GM12878 (cell line): ENCODE results near the gene TUT1. TPM values are rescaled to one million over a fixed set of nuclear protein-coding genes. Genes with fewer than 3 reads are reported as not detected.
A peak's percentile ranks its signal among the peaks of the same experiment; 100 is the strongest.

Experiments used
- ATAC-seq: fragments of 200-7000 bp; cut with Tn5 transposase; 3 replicates; pipeline ENCODE4 v1.9.1; 2020; ENCODE audit warnings: mild to moderate bottlenecking, moderate library complexity
- BruUV-seq: library from RNA; stranded (reverse); fragments of 400-500 nt; replicated peaks from 2 replicates; lab custom pipeline; 2021; lab: Mats Ljungman, UMichigan
- CTCF ChIA-PET: fragments of 300-600 bp; sonication (Branson Sonifier 250); formaldehyde crosslinking; extraction: SDS; loops from one replicate; lab custom pipeline; 2021; ENCODE audit warnings: inconsistent platforms; lab: Yijun Ruan, JAX
- POLR2A ChIA-PET: fragments of 350-600 bp; formaldehyde crosslinking; extraction: SDS; loops from one replicate; lab custom pipeline; 2021; ENCODE audit warnings: inconsistent platforms; lab: Charles Lee
- RAD21 ChIA-PET: fragments of 300-600 bp; sonication (Branson Sonifier 250); formaldehyde crosslinking; loops from one replicate; lab custom pipeline; 2023; ENCODE audit warnings: antibody characterized with exemption; ENCODE audit not compliant: unreplicated experiment; lab: Charles Lee
- SMC1A ChIA-PET: fragments of 300-600 bp; sonication (Branson Sonifier 250); formaldehyde crosslinking; loops from one replicate; lab custom pipeline; 2023; ENCODE audit not compliant: unreplicated experiment, uncharacterized antibody; lab: Charles Lee
- DNase-seq: peaks from one replicate; pipeline ENCODE4 v3.0.0-alpha.2; 2011; ENCODE audit warnings: low read depth, low spot score
- FAIRE-seq: peaks from 3 replicates; lab custom pipeline; 2011; peaks lifted over from hg19 to GRCh38; lab: Jason Lieb, UNC
- H2AFZ ChIP-seq: 2 replicates; pipeline ENCODE4 v1.6.0; 2011; ENCODE audit warnings: low read depth, low read length, control low read depth; ENCODE audit not compliant: control insufficient read depth
- H3K27ac ChIP-seq: 2 replicates; pipeline ENCODE4 v1.5.1; 2011; ENCODE audit warnings: control low read depth; ENCODE audit not compliant: control insufficient read depth, insufficient read depth
- H3K27me3 ChIP-seq, 2 experiments: replicated peaks in 1 of 2; 2 replicates each; pipeline versions ENCODE4 v1.6.0 to v1.6.1; 2011; ENCODE audit warnings: low read length in 1 of 2; ENCODE audit not compliant: control insufficient read depth in 2 of 2, insufficient read depth in 2 of 2
- H3K36me3 ChIP-seq, 2 experiments: 2 replicates each; pipeline ENCODE4 v1.5.1; 2011; ENCODE audit warnings: low read length in 1 of 2; ENCODE audit not compliant: control insufficient read depth in 2 of 2, insufficient read depth in 2 of 2
- H3K4me1 ChIP-seq: 2 replicates; pipeline ENCODE4 v1.6.1; 2011; ENCODE audit warnings: mild to moderate bottlenecking, low read length, moderate library complexity, mixed read lengths; ENCODE audit not compliant: control insufficient read depth, insufficient read depth
- H3K4me2 ChIP-seq: 2 replicates; pipeline ENCODE4 v1.6.0; 2011; ENCODE audit warnings: control low read depth; ENCODE audit not compliant: control insufficient read depth, insufficient read depth
- H3K4me3 ChIP-seq: fragments of 200-600 bp; sonication (generic); 2 replicates; pipeline ENCODE4 v1.5.1; 2016
- H3K79me2 ChIP-seq: 2 replicates; pipeline ENCODE4 v1.6.0; 2011; ENCODE audit warnings: low read length; ENCODE audit not compliant: control insufficient read depth, insufficient read depth
- H3K9ac ChIP-seq: 2 replicates; pipeline ENCODE4 v1.8.0; 2011; ENCODE audit warnings: low read length, control low read depth, mixed read lengths; ENCODE audit not compliant: control insufficient read depth, insufficient read depth
- H3K9me3 ChIP-seq: replicated peaks from 3 replicates; pipeline ENCODE4 v1.5.1; 2011; ENCODE audit warnings: mild to moderate bottlenecking, low read length; ENCODE audit not compliant: control insufficient read depth, insufficient read depth
- H4K20me1 ChIP-seq: 2 replicates; pipeline ENCODE4 v1.6.0; 2011; ENCODE audit not compliant: control insufficient read depth, insufficient read depth
- CBFB ChIP-seq: IDR thresholded peaks from 2 replicates; pipeline ENCODE4 v1.6.1; 2016; ENCODE audit warnings: antibody characterized with exemption, low read depth
- CHD1 ChIP-seq: IDR thresholded peaks from 2 replicates; pipeline ENCODE4 v1.6.1; 2012; ENCODE audit warnings: low read depth, low read length, improper control_type of control experiment
- PKNOX1 ChIP-seq: fragments of 450-650 bp; IDR thresholded peaks from 2 replicates; pipeline ENCODE4 v1.6.1; 2016; ENCODE audit warnings: mild to moderate bottlenecking
- ZBED1 ChIP-seq: IDR thresholded peaks from 2 replicates; pipeline ENCODE4 v1.6.1; 2016; ENCODE audit warnings: borderline replicate concordance
- ZBTB40 ChIP-seq: fragments of 450-650 bp; IDR thresholded peaks from 2 replicates; pipeline ENCODE4 v1.6.1; 2016; ENCODE audit warnings: mild to moderate bottlenecking, moderate library complexity, borderline replicate concordance
- ZNF622 ChIP-seq: fragments of 450-650 bp; IDR thresholded peaks from 2 replicates; pipeline ENCODE4 v1.6.1; 2017; ENCODE audit warnings: mild to moderate bottlenecking, inconsistent platforms
- WGBS: methylation state at CpG from one replicate; pipeline ENCODE4 v1.1.6; 2016; ENCODE audit warnings: low lambda C conversion rate; ENCODE audit not compliant: insufficient replicate concordance, insufficient coverage; ENCODE audit errors: missing lambda C conversion rate; 5-methylcytosine and 5-hydroxymethylcytosine counted together
- in situ Hi-C: fragments of 300-500 bp; cut with MboI; formaldehyde crosslinking; loops from 9 replicates; pipeline ENCODE4 v1.14.3; 2018; ENCODE audit warnings: mixed read lengths
- intact Hi-C: fragments of 100-400 bp; cut with micrococcal nuclease; formaldehyde crosslinking; loops from one replicate; pipeline ENCODE4 v1.14.2; 2022; ENCODE audit not compliant: unreplicated experiment
- polyA plus RNA-seq, 11 experiments: library from polyadenylated mRNA; depleted of rRNA in 4 of 11; unstranded in 6 of 11; stranded (reverse) in 5 of 11; fragments of >200 nt; fragmentation: Nextera tagmentation in 4 of 11; fragmentation: Illumina TruSeq in 1 of 11; extraction: Ambion mirVana in 4 of 11; extraction: Trizol in 1 of 11; gene quantifications; 1 replicate in 1 of 11; 2 replicates in 10 of 11; pipeline versions ENCODE4 v1.2.1 to v1.2.3, GENCODE V29; 2011 to 2016; ENCODE audit warnings: inconsistent platforms in 2 of 11, missing spikeins in 2 of 11, low read depth in 1 of 11
- total RNA-seq, 4 experiments: library from RNA; depleted of rRNA in 3 of 4; stranded (reverse); fragments of >200 nt in 3 of 4; fragmentation: Illumina TruSeq in 1 of 4; extraction: Trizol in 1 of 4; gene quantifications; 2 replicates each; pipeline versions ENCODE4 v1.2.1 to v1.2.3, GENCODE V29; 2013 to 2021
- TF ChIP-seq, protein P1 (sequence below): fragments of 450-650 bp; IDR thresholded peaks from 2 replicates; pipeline ENCODE4 v1.6.1; 2018; ENCODE audit warnings: borderline replicate concordance, mild to moderate bottlenecking; ENCODE audit not compliant: partially characterized antibody

The TUT1 gene
- total and polyA plus RNA-seq, 10 of the 15 experiments (the other 5 are each of a cell fraction or from before 2014, with no cell fraction given) = 1.1 to 29.9 (median 16.2) TPM

GRCh38 chr11:62539238-62539925, 51.9 kb downstream of the TUT1 start:
- RAD21 ChIA-PET = interaction anchor here (5.1 to 9.1 kb wide), 3 partner anchors 17 to 115 kb away, joined by 33 to 313 read pairs (median 146); partner anchors contain the start of gene TUT1
- no peaks in the 10 kb centered on the region for H4K20me1 ChIP-seq
- TF ChIP-seq CBFB = no peak
- no peak for TF ChIP-seq CHD1
- TF ChIP-seq ZBTB40 = no peak
- TF ChIP-seq PKNOX1 = no peak
- TF ChIP-seq ZBED1 = no peak
- TF ChIP-seq, protein P1, sequence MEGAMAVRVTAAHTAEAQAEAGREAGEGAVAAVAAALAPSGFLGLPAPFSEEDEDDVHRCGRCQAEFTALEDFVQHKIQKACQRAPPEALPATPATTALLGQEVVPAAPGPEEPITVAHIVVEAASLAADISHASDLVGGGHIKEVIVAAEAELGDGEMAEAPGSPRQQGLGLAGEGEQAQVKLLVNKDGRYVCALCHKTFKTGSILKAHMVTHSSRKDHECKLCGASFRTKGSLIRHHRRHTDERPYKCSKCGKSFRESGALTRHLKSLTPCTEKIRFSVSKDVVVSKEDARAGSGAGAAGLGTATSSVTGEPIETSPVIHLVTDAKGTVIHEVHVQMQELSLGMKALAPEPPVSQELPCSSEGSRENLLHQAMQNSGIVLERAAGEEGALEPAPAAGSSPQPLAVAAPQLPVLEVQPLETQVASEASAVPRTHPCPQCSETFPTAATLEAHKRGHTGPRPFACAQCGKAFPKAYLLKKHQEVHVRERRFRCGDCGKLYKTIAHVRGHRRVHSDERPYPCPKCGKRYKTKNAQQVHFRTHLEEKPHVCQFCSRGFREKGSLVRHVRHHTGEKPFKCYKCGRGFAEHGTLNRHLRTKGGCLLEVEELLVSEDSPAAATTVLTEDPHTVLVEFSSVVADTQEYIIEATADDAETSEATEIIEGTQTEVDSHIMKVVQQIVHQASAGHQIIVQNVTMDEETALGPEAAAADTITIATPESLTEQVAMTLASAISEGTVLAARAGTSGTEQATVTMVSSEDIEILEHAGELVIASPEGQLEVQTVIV = no peak
- no peak for TF ChIP-seq ZNF622
- H3K79me2 ChIP-seq = peaks cover 60% of the 10 kb centered on the region
- peaks cover 6 to 11% of the 10 kb centered on the region in 2 experiments; a peak in 3 of 4 replicates for H3K36me3 ChIP-seq
- FAIRE-seq (no peak), DNase-seq (no peak), ATAC-seq (no peak)
- no TSS peak for BruUV-seq
- peaks cover 59% of the 10 kb centered on the region for H3K4me1 ChIP-seq
- SMC1A ChIA-PET = interaction anchor here (1.0 to 7.0 kb wide), 6 partner anchors 9 to 144 kb away, joined by 3 to 212 read pairs (median 6); partner anchors contain the start of gene TUT1
- H3K4me2 ChIP-seq = peak overlapping the region; percentile 97
- in situ Hi-C loops (no loop called here), intact Hi-C loops (no loop called here)
- no peaks in the 10 kb centered on the region for H3K27me3 ChIP-seq
- peak overlapping the region; percentile 33; the same call in 1 of the 2 replicates for H2AFZ ChIP-seq
- POLR2A ChIA-PET = interaction anchor here (1.0 to 10.3 kb wide), 4 partner anchors 17 to 95 kb away, joined by 3 to 188 read pairs (median 6); partner anchors contain the start of gene TUT1
- no peak overlapping the region for H3K4me3 ChIP-seq
- H3K9me3 ChIP-seq = no peaks in the 10 kb centered on the region
- H3K27ac ChIP-seq = 0 out of 2 replicates have a peak overlapping the region, but pooled peaks have one; percentile 95
- CTCF ChIA-PET = interaction anchor here (1.0 to 9.0 kb wide), 7 partner anchors 13 to 144 kb away, joined by 3 to 280 read pairs (median 5); partner anchors contain the start of gene SCGB1A1
- WGBS = 57% methylated on average over 12 of the region's 13 CpGs
- H3K9ac ChIP-seq = peak overlapping the region; percentile 47; the same call in 1 of the 2 replicates
